HG02840 (cell line): ENCODE data around the gene PHLDB3.
"Not testable (repeated sequence)": the region's sequence is repeated elsewhere in the genome, so short reads cannot be mapped to it uniquely, and the experiment has no call there.

Source experiments
- ATAC-seq: cut with Tn5 transposase; IDR thresholded peaks from one replicate; pipeline ENCODE4 v1.9.1; 2021; ENCODE audit warnings: mild to moderate bottlenecking, moderate library complexity, moderate number of reproducible peaks; ENCODE audit not compliant: unreplicated experiment, low FRiP score

PHLDB3 gene

GRCh38 chr19:43527860-43528622 lies 23.5 kb upstream of the PHLDB3 start:
- no peak for ATAC-seq

GRCh38 chr19:43526884-43527859 lies 22.6 kb upstream of the PHLDB3 start, which contains the start of gene ETHE1:
TSS of gene ETHE1 (minus strand) at chr19:43527201. CDS start at chr19:43527177, 24 bp downstream.
- peak; percentile 64 for ATAC-seq

GRCh38 chr19:43525836-43526771 lies 21.6 kb upstream of the PHLDB3 start:
- ATAC-seq: no peak

GRCh38 chr19:43524922-43525835 lies 20.6 kb upstream of the PHLDB3 start:
- ATAC-seq: no peak

- ATAC-seq: not testable (repeated sequence)
These were observed 19.1 kb upstream of the PHLDB3 start for GRCh38 chr19:43523696-43524095.

- no peak for ATAC-seq
These were observed 18.4 kb upstream of the PHLDB3 start for GRCh38 chr19:43522929-43523328.

- ATAC-seq: no peak
These were observed 15.0 kb upstream of the PHLDB3 start for GRCh38 chr19:43519436-43520088.

GRCh38 chr19:43518051-43518450 lies 13.5 kb upstream of the PHLDB3 start:
- ATAC-seq: no peak

- not testable (repeated sequence) for ATAC-seq
These were observed 7.9 kb upstream of the PHLDB3 start for GRCh38 chr19:43512399-43512798.

- ATAC-seq: no peak
These were observed 6.8 kb upstream of the PHLDB3 start for GRCh38 chr19:43511324-43511723.

- ATAC-seq: no peak
These were observed 6.2 kb upstream of the PHLDB3 start for GRCh38 chr19:43510713-43511112.

GRCh38 chr19:43507880-43508279 lies 3.3 kb upstream of the PHLDB3 start:
- no peak for ATAC-seq

- ATAC-seq: no peak
These were observed 2.1 kb upstream of the PHLDB3 start for GRCh38 chr19:43506629-43507028.

- no peak for ATAC-seq
These were observed 1.4 kb upstream of the PHLDB3 start for GRCh38 chr19:43505941-43506340.

- no peak for ATAC-seq
These were observed 575 bp upstream of the PHLDB3 start for GRCh38 chr19:43505186-43505456.

GRCh38 chr19:43503501-43504425 lies 783 bp downstream of the PHLDB3 start:
- ATAC-seq: peak; percentile 92

- no peak for ATAC-seq
These were observed 2.0 kb downstream of the PHLDB3 start for GRCh38 chr19:43502419-43502976.
